PC-9 (cell line): ENCODE measurements around the gene TAF3. TPM values are rescaled to one million over a fixed set of nuclear protein-coding genes. Genes with fewer than 3 reads are reported as not detected.
"Not testable (repeated sequence)": the region's sequence is repeated elsewhere in the genome, so short reads cannot be mapped to it uniquely, and the experiment has no call there.

ENCODE experiments used
- BruUV-seq: library from RNA; stranded (reverse); fragments of 400-500 nt; replicated peaks from 2 replicates; lab custom pipeline; 2021; lab: Mats Ljungman, UMichigan
- CTCF ChIA-PET: fragments of 300-600 bp; sonication (Branson Sonifier 250); formaldehyde crosslinking; loops from one replicate; lab custom pipeline; 2022; ENCODE audit warnings: antibody characterized with exemption; lab: Charles Lee
- POLR2A ChIA-PET: fragments of 300-600 bp; sonication (Branson Sonifier 250); formaldehyde crosslinking; loops from one replicate; lab custom pipeline; 2022; ENCODE audit warnings: antibody characterized with exemption; ENCODE audit not compliant: unreplicated experiment; lab: Charles Lee
- DNase-seq, 2 experiments: peaks; one replicate each; pipeline versions ENCODE4 v3.0.0 to v3.0.0-alpha.2; 2015 to 2022; ENCODE audit warnings: mixed read lengths in 1 of 2
- H2AFZ ChIP-seq: fragments of 200-600 bp; sonication (generic); 2 replicates; pipeline ENCODE4 v1.8.1; 2017; ENCODE audit warnings: antibody characterized with exemption
- H3F3A ChIP-seq: fragments of 200-600 bp; sonication (generic); 2 replicates; pipeline ENCODE4 v1.8.1; 2017; ENCODE audit warnings: antibody characterized with exemption, mild to moderate bottlenecking, low read depth; ENCODE audit not compliant: insufficient read depth
- H3K27ac ChIP-seq: fragments of 200-600 bp; sonication (generic); 2 replicates; pipeline ENCODE4 v1.6.1; 2016; ENCODE audit warnings: mixed run types
- H3K27me3 ChIP-seq: fragments of 200-600 bp; sonication (generic); 2 replicates; pipeline ENCODE4 v1.6.1; 2016; ENCODE audit warnings: low read depth, mixed run types; ENCODE audit not compliant: insufficient read depth
- H3K36me3 ChIP-seq: fragments of 200-600 bp; sonication (generic); 2 replicates; pipeline ENCODE4 v1.6.1; 2016; ENCODE audit warnings: low read depth, mixed run types
- H3K4me1 ChIP-seq: fragments of 200-600 bp; sonication (generic); replicated peaks from 2 replicates; pipeline ENCODE4 v1.6.1; 2016; ENCODE audit warnings: mixed run types; ENCODE audit not compliant: insufficient read depth
- H3K4me2 ChIP-seq: fragments of 200-600 bp; sonication (generic); 2 replicates; pipeline ENCODE4 v1.6.1; 2017; ENCODE audit warnings: mixed run types
- H3K4me3 ChIP-seq: fragments of 200-600 bp; sonication (generic); 2 replicates; pipeline ENCODE4 v1.6.1; 2016; ENCODE audit warnings: mixed run types
- H3K79me2 ChIP-seq: fragments of 200-600 bp; sonication (generic); 2 replicates; pipeline ENCODE4 v1.6.1; 2017; ENCODE audit warnings: low read depth, mixed run types
- H3K9me2 ChIP-seq: fragments of 200-600 bp; sonication (generic); 2 replicates; pipeline ENCODE4 v1.8.1; 2017; ENCODE audit warnings: mild to moderate bottlenecking; ENCODE audit not compliant: insufficient read depth
- H3K9me3 ChIP-seq: fragments of 200-600 bp; sonication (generic); 2 replicates; pipeline ENCODE4 v1.8.1; 2016; ENCODE audit warnings: low read depth; ENCODE audit not compliant: insufficient read depth
- H4K20me1 ChIP-seq: fragments of 200-600 bp; sonication (generic); 2 replicates; pipeline ENCODE4 v1.8.1; 2017; ENCODE audit not compliant: insufficient read depth
- EZH2 ChIP-seq: fragments of 200-600 bp; sonication (generic); IDR thresholded peaks from 2 replicates; pipeline ENCODE4 v1.8.0; 2017; ENCODE audit warnings: antibody characterized with exemption, low read depth
- intact Hi-C: fragments of 100-400 bp; cut with micrococcal nuclease; formaldehyde crosslinking; loops from one replicate; pipeline ENCODE4 v1.10.0; 2022; ENCODE audit not compliant: unreplicated experiment
- total RNA-seq: library from RNA; stranded (reverse); gene quantifications from 2 replicates; pipeline ENCODE4 v1.2.3, GENCODE V29; 2021
- TF ChIP-seq, protein P1 (sequence below): fragments of 200-600 bp; sonication (generic); conservative IDR thresholded peaks from 2 replicates; pipeline ENCODE4 v1.6.1; 2017; ENCODE audit warnings: mixed run types, antibody characterized with exemption, mild to moderate bottlenecking, moderate library complexity

TAF3 gene
- total RNA-seq, 1 experiment from 2014 or later = 7.7 TPM

DNA sequence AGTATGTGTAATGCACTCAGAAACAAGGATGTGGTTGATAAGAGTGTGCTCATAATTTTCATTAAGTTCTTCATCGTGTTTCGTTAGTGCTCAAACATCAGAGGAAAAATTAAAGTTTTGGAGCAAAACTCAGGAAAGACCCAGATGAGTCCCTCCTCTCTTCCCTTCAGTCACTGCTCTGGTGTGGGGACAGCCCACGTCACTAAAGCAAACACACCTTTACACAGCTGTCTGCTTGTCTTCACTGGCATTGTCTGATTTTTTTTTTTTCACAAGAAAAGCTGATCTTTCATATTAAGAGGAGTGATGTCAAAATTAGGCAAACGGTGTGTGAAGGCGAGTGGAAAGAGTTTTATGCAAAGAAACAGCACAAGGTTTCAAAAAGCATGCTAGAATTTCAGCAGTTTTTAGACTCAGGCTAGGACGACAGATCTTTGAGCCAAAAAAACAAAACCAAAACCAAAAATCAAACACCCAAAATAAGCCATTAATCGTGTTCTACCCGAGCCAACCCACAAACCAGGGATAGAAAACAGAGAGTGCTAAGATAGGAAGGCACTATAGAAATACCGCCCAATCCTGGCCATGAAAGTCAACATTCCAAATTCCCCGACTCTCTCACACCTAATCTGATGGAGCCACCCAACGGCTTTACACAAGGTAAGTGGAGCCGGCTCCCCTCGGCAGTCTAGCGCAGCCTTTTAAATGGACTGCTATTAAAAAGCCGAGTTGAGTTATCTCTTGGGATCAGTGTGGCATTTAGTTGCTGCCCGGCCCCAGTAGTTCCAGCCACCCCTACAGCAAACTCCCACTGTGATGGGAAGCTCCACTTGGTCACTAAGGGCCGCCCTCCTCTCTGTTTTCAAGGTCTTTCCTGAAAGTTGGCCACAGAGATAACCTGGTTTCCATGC, 208.3 kb downstream of the TAF3 start:
- no peak for DNase-seq
- POLR2A ChIA-PET = no interaction called here

DNA sequence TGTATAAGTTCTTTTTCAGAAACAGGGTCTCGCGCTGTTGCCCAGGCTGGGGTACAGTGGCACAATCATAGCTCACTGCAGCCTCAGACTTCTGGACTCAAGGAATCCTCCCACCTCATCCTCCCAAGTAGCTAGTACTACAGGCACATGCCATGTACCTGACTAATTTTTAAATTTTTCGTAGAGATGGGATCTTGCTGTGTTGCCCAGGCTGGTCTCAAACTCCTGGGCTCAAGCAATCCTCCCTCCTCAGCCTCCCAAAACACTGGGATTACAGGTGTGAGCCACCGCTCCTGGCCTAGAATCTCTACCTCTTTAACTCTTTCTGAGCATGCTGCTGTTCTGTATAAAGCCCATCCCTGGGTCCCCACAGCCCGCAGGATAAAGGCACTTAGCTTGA, 212.9 kb downstream of the TAF3 start:
- H2AFZ ChIP-seq, BruUV-seq, H3K4me2 ChIP-seq, H3K4me3 ChIP-seq, H3K9me3 ChIP-seq, H3K4me1 ChIP-seq, POLR2A ChIA-PET, H3K27me3 ChIP-seq, H3K27ac ChIP-seq, H4K20me1 ChIP-seq, intact Hi-C loops, H3K36me3 ChIP-seq, H3K79me2 ChIP-seq, H3K9me2 ChIP-seq, H3F3A ChIP-seq, CTCF ChIA-PET, DNase-seq: not testable (repeated sequence)

More for the DNA sequence above, 208.3 kb downstream of the TAF3 start:
- H3K9me3 ChIP-seq = no peaks in the 10 kb centered on the region
- intact Hi-C loops = no loop called here
- no TSS peak for BruUV-seq
- H3K27me3 ChIP-seq = no peaks in the 10 kb centered on the region
- H4K20me1 ChIP-seq = no peaks in the 10 kb centered on the region
- H3K9me2 ChIP-seq = no peaks in the 10 kb centered on the region
- H3K36me3 ChIP-seq = no peaks in the 10 kb centered on the region
- no peak overlapping the region for H3K27ac ChIP-seq
- H3F3A ChIP-seq = no peaks in the 10 kb centered on the region
- no peak overlapping the region for H2AFZ ChIP-seq
- H3K4me1 ChIP-seq = no peaks in the 10 kb centered on the region
- CTCF ChIA-PET = interaction anchor here (0.6 kb wide), 2 partner anchors 205 to 700 kb away, joined by 4 to 7 read pairs; no protein-coding TSS in a partner anchor
- H3K79me2 ChIP-seq = no peaks in the 10 kb centered on the region
- H3K4me2 ChIP-seq = no peak overlapping the region
- TF ChIP-seq EZH2 = no peak
- TF ChIP-seq, protein P1, sequence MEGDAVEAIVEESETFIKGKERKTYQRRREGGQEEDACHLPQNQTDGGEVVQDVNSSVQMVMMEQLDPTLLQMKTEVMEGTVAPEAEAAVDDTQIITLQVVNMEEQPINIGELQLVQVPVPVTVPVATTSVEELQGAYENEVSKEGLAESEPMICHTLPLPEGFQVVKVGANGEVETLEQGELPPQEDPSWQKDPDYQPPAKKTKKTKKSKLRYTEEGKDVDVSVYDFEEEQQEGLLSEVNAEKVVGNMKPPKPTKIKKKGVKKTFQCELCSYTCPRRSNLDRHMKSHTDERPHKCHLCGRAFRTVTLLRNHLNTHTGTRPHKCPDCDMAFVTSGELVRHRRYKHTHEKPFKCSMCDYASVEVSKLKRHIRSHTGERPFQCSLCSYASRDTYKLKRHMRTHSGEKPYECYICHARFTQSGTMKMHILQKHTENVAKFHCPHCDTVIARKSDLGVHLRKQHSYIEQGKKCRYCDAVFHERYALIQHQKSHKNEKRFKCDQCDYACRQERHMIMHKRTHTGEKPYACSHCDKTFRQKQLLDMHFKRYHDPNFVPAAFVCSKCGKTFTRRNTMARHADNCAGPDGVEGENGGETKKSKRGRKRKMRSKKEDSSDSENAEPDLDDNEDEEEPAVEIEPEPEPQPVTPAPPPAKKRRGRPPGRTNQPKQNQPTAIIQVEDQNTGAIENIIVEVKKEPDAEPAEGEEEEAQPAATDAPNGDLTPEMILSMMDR = no peak
- H3K4me3 ChIP-seq = no peak overlapping the region

DNA sequence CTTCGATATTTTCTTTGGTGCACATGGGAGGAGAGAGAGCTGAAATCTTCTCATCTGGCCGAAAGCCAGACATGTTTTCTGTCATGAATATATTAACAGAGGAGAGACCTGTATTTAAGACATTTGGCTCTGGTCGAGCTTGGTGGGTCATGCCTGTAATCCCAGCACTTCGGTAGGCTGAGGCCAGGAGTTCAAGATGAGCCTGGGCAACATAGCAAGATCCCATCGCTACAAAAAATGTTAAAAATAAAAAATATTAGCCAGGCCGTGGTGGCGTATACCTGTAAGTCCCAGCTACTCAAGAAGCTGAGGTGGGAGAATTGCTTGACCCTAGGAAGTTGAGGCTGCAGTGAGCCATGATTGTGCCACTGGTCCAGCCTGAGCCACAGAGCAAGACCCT, 214.3 kb downstream of the TAF3 start:
- DNase-seq = no peak
- no peak overlapping the region for H2AFZ ChIP-seq
- no peaks in the 10 kb centered on the region for H3K4me1 ChIP-seq
- intact Hi-C loops = no loop called here
- no peaks in the 10 kb centered on the region for H3K9me2 ChIP-seq
- no peaks in the 10 kb centered on the region for H3F3A ChIP-seq
- no peak overlapping the region for H3K4me2 ChIP-seq
- no peaks in the 10 kb centered on the region for H4K20me1 ChIP-seq
- H3K79me2 ChIP-seq = no peaks in the 10 kb centered on the region
- H3K36me3 ChIP-seq = no peaks in the 10 kb centered on the region
- no peaks in the 10 kb centered on the region for H3K27me3 ChIP-seq
- POLR2A ChIA-PET = no interaction called here
- no peak for TF ChIP-seq EZH2
- TF ChIP-seq, protein P1 = no peak
- no TSS peak for BruUV-seq
- H3K4me3 ChIP-seq = no peak overlapping the region
- CTCF ChIA-PET = interaction anchor here (0.6 kb wide), 1 partner anchor 34 kb away, joined by 3 read pairs; no protein-coding TSS in a partner anchor
- no peaks in the 10 kb centered on the region for H3K9me3 ChIP-seq
- H3K27ac ChIP-seq = no peak overlapping the region
